Neural progenitor cell (in vitro differentiated cells): Measurements from ENCODE around the gene PLCG2. TPM values are rescaled to one million over a fixed set of nuclear protein-coding genes. Genes with fewer than 3 reads are reported as not detected.
A peak's percentile ranks its signal among the peaks of the same experiment; 100 is the strongest.
"Not testable (repeated sequence)": the region's sequence is repeated elsewhere in the genome, so short reads cannot be mapped to it uniquely, and the experiment has no call there.

Experiments used
- DNase-seq: peaks from one replicate; pipeline ENCODE4 v3.0.0-alpha.2; 2016; ENCODE audit warnings: low spot score
- H2AFZ ChIP-seq: fragments of 200-600 bp; sonication (generic); replicated peaks from 2 replicates; pipeline ENCODE4 v1.6.1; 2016; ENCODE audit warnings: antibody characterized with exemption
- H3F3A ChIP-seq: fragments of 200-600 bp; sonication (generic); 2 replicates; pipeline ENCODE4 v1.6.1; 2016; ENCODE audit warnings: antibody characterized with exemption, low read depth
- H3K27ac ChIP-seq: fragments of 200-600 bp; sonication (generic); 2 replicates; pipeline ENCODE4 v1.5.1; 2016; ENCODE audit warnings: mild to moderate bottlenecking
- H3K27me3 ChIP-seq: fragments of 200-600 bp; sonication (generic); 2 replicates; pipeline ENCODE4 v1.6.1; 2016; ENCODE audit warnings: mild to moderate bottlenecking, moderate library complexity
- H3K36me3 ChIP-seq: fragments of 200-600 bp; sonication (generic); 2 replicates; pipeline ENCODE4 v1.5.1; 2016
- H3K4me1 ChIP-seq: fragments of 200-600 bp; sonication (generic); 2 replicates; pipeline ENCODE4 v1.6.1; 2016; ENCODE audit warnings: mixed run types
- H3K4me2 ChIP-seq: fragments of 200-600 bp; sonication (generic); 2 replicates; pipeline ENCODE4 v1.6.1; 2016
- H3K4me3 ChIP-seq: fragments of 200-600 bp; sonication (generic); 2 replicates; pipeline ENCODE4 v1.5.1; 2016
- H3K79me2 ChIP-seq: fragments of 200-600 bp; sonication (generic); 2 replicates; pipeline ENCODE4 v1.6.1; 2016; ENCODE audit warnings: low read depth
- H3K9ac ChIP-seq: fragments of 200-600 bp; sonication (generic); 2 replicates; pipeline ENCODE4 v1.6.1; 2016
- H3K9me3 ChIP-seq: fragments of 200-600 bp; sonication (generic); 2 replicates; pipeline ENCODE4 v1.5.1; 2016; ENCODE audit warnings: low read depth
- H4K20me1 ChIP-seq: fragments of 200-600 bp; sonication (generic); 2 replicates; pipeline ENCODE4 v1.6.1; 2016; ENCODE audit warnings: low read depth
- H3K27ac Mint-ChIP-seq: 3 replicates; pipeline ENCODE4 v1.8.0; 2021; ENCODE audit warnings: mixed read lengths
- H3K27me3 Mint-ChIP-seq: 2 replicates; pipeline ENCODE4 v1.8.0; 2022; ENCODE audit warnings: low read depth, mild to moderate bottlenecking, inconsistent platforms, moderate library complexity, mixed read lengths; ENCODE audit not compliant: insufficient read depth
- H3K36me3 Mint-ChIP-seq: 3 replicates; pipeline ENCODE4 v1.8.0; 2021; ENCODE audit warnings: mixed read lengths
- H3K4me1 Mint-ChIP-seq: 3 replicates; pipeline ENCODE4 v1.8.0; 2021; ENCODE audit warnings: mixed read lengths
- H3K4me3 Mint-ChIP-seq: 3 replicates; pipeline ENCODE4 v1.8.0; 2021; ENCODE audit warnings: mild to moderate bottlenecking, moderate library complexity, mixed read lengths
- H3K9me3 Mint-ChIP-seq: 3 replicates; pipeline ENCODE4 v1.8.0; 2020; ENCODE audit warnings: mixed read lengths
- CTCF ChIP-seq: fragments of 200-600 bp; sonication (generic); IDR thresholded peaks from 2 replicates; pipeline ENCODE4 v1.5.1; 2017; ENCODE audit warnings: antibody characterized with exemption, mild to moderate bottlenecking
- EZH2 ChIP-seq: fragments of 200-600 bp; sonication (generic); IDR thresholded peaks from 2 replicates; pipeline ENCODE4 v1.6.1; 2017; ENCODE audit warnings: antibody characterized with exemption, mild to moderate bottlenecking, moderate library complexity
- EZH2phosphoT487 ChIP-seq: fragments of 200-600 bp; sonication (generic); IDR thresholded peaks from 2 replicates; pipeline ENCODE4 v1.6.1; 2017; ENCODE audit warnings: antibody characterized with exemption
- total RNA-seq: library from RNA; depleted of rRNA; stranded (reverse); fragments of >200 nt; gene quantifications from 2 replicates; pipeline ENCODE4 v1.2.3, GENCODE V29; 2015; ENCODE audit warnings: low replicate concordance

PLCG2 gene
- total RNA-seq, 1 donor from 2014 or later: 5.0 TPM

- no peaks in the 10 kb centered on the region for H3F3A ChIP-seq
- no peaks in the 10 kb centered on the region for H3K79me2 ChIP-seq
- H2AFZ ChIP-seq: no peak overlapping the region
- peaks cover 2% of the 10 kb centered on the region for H3K27me3 Mint-ChIP-seq
- H3K4me1 Mint-ChIP-seq: peaks cover 2% of the 10 kb centered on the region
- no peak overlapping the region for H3K4me3 ChIP-seq
- no peak for DNase-seq
- H3K36me3 ChIP-seq: peaks cover 3% of the 10 kb centered on the region
- no peak overlapping the region for H3K4me2 ChIP-seq
- H3K9me3 Mint-ChIP-seq: peaks cover 32% of the 10 kb centered on the region
- no peak overlapping the region for H3K9ac ChIP-seq
- H3K27ac ChIP-seq: no peak overlapping the region
- no peak overlapping the region for H3K4me3 Mint-ChIP-seq
- H3K27me3 ChIP-seq: no peaks in the 10 kb centered on the region
- H3K4me1 ChIP-seq: no peaks in the 10 kb centered on the region
- H4K20me1 ChIP-seq: no peaks in the 10 kb centered on the region
- no peak for TF ChIP-seq EZH2
- TF ChIP-seq EZH2phosphoT487: no peak
- TF ChIP-seq CTCF: no peak
- no peak overlapping the region for H3K27ac Mint-ChIP-seq
- H3K36me3 Mint-ChIP-seq: peaks cover 7% of the 10 kb centered on the region
- peaks cover 9% of the 10 kb centered on the region for H3K9me3 ChIP-seq
These were observed 196.5 kb downstream of the PLCG2 start for GRCh38 chr16:81975637-81976036.

- not testable (repeated sequence) for H3K27me3 ChIP-seq, H3K79me2 ChIP-seq, H3K9ac ChIP-seq, H3K4me3 ChIP-seq, H3K27ac ChIP-seq, H3K27me3 Mint-ChIP-seq, H3K36me3 ChIP-seq, H3K4me1 ChIP-seq, H3K4me2 ChIP-seq, DNase-seq, H3K27ac Mint-ChIP-seq, H3K4me1 Mint-ChIP-seq, H3K36me3 Mint-ChIP-seq, H4K20me1 ChIP-seq, H3K4me3 Mint-ChIP-seq, H3F3A ChIP-seq, H3K9me3 ChIP-seq
- H3K9me3 Mint-ChIP-seq: peaks cover 30% of the 10 kb centered on the region
- H2AFZ ChIP-seq: peak overlapping the region; percentile 50
These were observed 198.3 kb downstream of the PLCG2 start for GRCh38 chr16:81977335-81977942.

GRCh38 chr16:81987121-81987520 lies 208.0 kb downstream of the PLCG2 start:
- Histone ChIP-seq H3K36me3 (no peaks in the 10 kb centered on the region), H3K9ac (no peak overlapping the region), H3K27me3 (no peaks in the 10 kb centered on the region), H3K79me2 (no peaks in the 10 kb centered on the region), H3F3A (no peaks in the 10 kb centered on the region), H3K4me3 (no peak overlapping the region), H3K4me1 (no peaks in the 10 kb centered on the region), H4K20me1 (no peaks in the 10 kb centered on the region), H2AFZ (peak overlapping the region; percentile 50), H3K4me2 (no peak overlapping the region), H3K27ac (no peak overlapping the region), H3K9me3 (no peaks in the 10 kb centered on the region)
- TF ChIP-seq EZH2 (no peak), CTCF (no peak), EZH2phosphoT487 (no peak)
- Mint-ChIP-seq H3K36me3 (no peaks in the 10 kb centered on the region), H3K27ac (no peak overlapping the region), H3K4me3 (no peak overlapping the region), H3K27me3 (no peaks in the 10 kb centered on the region), H3K9me3 (no peaks in the 10 kb centered on the region), H3K4me1 (no peaks in the 10 kb centered on the region)
- no peak for DNase-seq

- Mint-ChIP-seq H3K27me3 (no peaks in the 10 kb centered on the region), H3K36me3 (no peaks in the 10 kb centered on the region), H3K27ac (no peak overlapping the region), H3K9me3 (no peaks in the 10 kb centered on the region), H3K4me3 (no peak overlapping the region), H3K4me1 (peaks cover 3% of the 10 kb centered on the region)
- Histone ChIP-seq H4K20me1 (no peaks in the 10 kb centered on the region), H3K27ac (no peak overlapping the region), H3K79me2 (no peaks in the 10 kb centered on the region), H2AFZ (no peak overlapping the region), H3K27me3 (no peaks in the 10 kb centered on the region), H3K4me3 (no peak overlapping the region), H3K4me1 (no peaks in the 10 kb centered on the region), H3F3A (no peaks in the 10 kb centered on the region), H3K9ac (no peak overlapping the region), H3K36me3 (no peaks in the 10 kb centered on the region), H3K4me2 (no peak overlapping the region), H3K9me3 (no peaks in the 10 kb centered on the region)
- no peak for DNase-seq
- TF ChIP-seq EZH2phosphoT487 (no peak), CTCF (no peak), EZH2 (no peak)
These were observed 208.6 kb downstream of the PLCG2 start for GRCh38 chr16:81987706-81988105.
